ENCODE data around the gene SAP30L. TPM values are rescaled to one million over a fixed set of nuclear protein-coding genes. Genes with fewer than 3 reads are reported as not detected.

SAP30L gene
- total RNA-seq (2022; extraction: Qiagen RNA extraction): 29.0 to 35.0 TPM (median 31.9 TPM) in 5 replicates

GRCh38 chr5:154445422-154446194 is at the start of gene SAP30L:
Gene SAP30L, plus strand, starts transcription at chr5:154445997. Its CDS starts 608 bp downstream, at chr5:154446605.

GRCh38 chr5:154478224-154478565 is 32.4 kb downstream of the SAP30L start, which contains the start of gene HAND1:
Gene HAND1, minus strand, starts transcription at chr5:154478227. Its CDS starts 219 bp downstream, at chr5:154478008.

Other genes with a start within 250 kb of the SAP30L start
- 0.34 to 0.83 TPM (median 0.44 TPM) in 5 replicates for gene HAND1, start 32.2 kb downstream of the SAP30L start, total RNA-seq (2022; extraction: Qiagen RNA extraction)

Data from A549 treated with dexamethasone at 1 μM for 4 hours (cell line).